ENCODE measurements around the gene PNPLA7. TPM values are rescaled to one million over a fixed set of nuclear protein-coding genes. Genes with fewer than 3 reads are reported as not detected.

Gene PNPLA7
- total and polyA plus RNA-seq, 2 of the 13 experiments (the other 11 are each of a cell fraction or from before 2014, with no cell fraction given): 0.42 to 1.5 TPM

- TF ChIP-seq HMGXB4 (CRISPR knock-in tag; IDR thresholded peaks at IDR 0.05; ENCODE audit: borderline replicate concordance in 1 of 2, low read depth in 1 of 2) (0 out of 4 replicates have a peak, but pooled peaks of 1 of the 2 experiments have one; percentile 27), ISL2 (CRISPR knock-in tag; IDR thresholded peaks at IDR 0.05) (no peak), IKZF5 (CRISPR knock-in tag; IDR thresholded peaks at IDR 0.05) (0 out of 2 replicates have a peak, but pooled peaks have one; percentile 20), ZXDC (CRISPR knock-in tag; IDR thresholded peaks at IDR 0.05) (0 out of 2 replicates have a peak, but pooled peaks have one; percentile 20), ZSCAN29 (CRISPR knock-in tag; conservative IDR thresholded peaks at IDR 0.05) (no peak), LBX2 (CRISPR knock-in tag; IDR thresholded peaks at IDR 0.05; ENCODE audit: borderline replicate concordance) (no peak), ZC3H13 (CRISPR knock-in tag; IDR thresholded peaks at IDR 0.05) (no peak), TSC22D2 (CRISPR knock-in tag; IDR thresholded peaks at IDR 0.05; ENCODE audit: borderline replicate concordance) (peak; percentile 52; the same call in 1 of the 2 replicates), ZBTB4 (CRISPR knock-in tag; IDR thresholded peaks at IDR 0.05; ENCODE audit: borderline replicate concordance) (no peak), NR2F2 (IDR thresholded peaks at IDR 0.05; ENCODE audit: borderline replicate concordance, low read depth) (no peak), ZNF564 (CRISPR knock-in tag; IDR thresholded peaks at IDR 0.05) (no peak), U2AF2 (IDR thresholded peaks at IDR 0.05; ENCODE audit: low read depth, low read length) (no peak), KLF6 (CRISPR knock-in tag; IDR thresholded peaks at IDR 0.05) (no peak), MXD3 (CRISPR knock-in tag; IDR thresholded peaks at IDR 0.05) (no peak), SYNCRIP (IDR thresholded peaks at IDR 0.05; ENCODE audit: insufficient read depth, low read depth, low read length) (no peak), RXRB (CRISPR knock-in tag; IDR thresholded peaks at IDR 0.05; ENCODE audit: borderline replicate concordance) (no peak), HIVEP1 (CRISPR knock-in tag; IDR thresholded peaks at IDR 0.05) (peak; percentile 38; the same call in 1 of the 2 replicates), ZNF121 (CRISPR knock-in tag; IDR thresholded peaks at IDR 0.05) (no peak)
Measured at GRCh38 chr9:137459601-137460362, 90.4 kb downstream of the PNPLA7 start (continued).

Data from HepG2 (cell line).